Measurements from ENCODE around the gene HAP1.

DNA sequence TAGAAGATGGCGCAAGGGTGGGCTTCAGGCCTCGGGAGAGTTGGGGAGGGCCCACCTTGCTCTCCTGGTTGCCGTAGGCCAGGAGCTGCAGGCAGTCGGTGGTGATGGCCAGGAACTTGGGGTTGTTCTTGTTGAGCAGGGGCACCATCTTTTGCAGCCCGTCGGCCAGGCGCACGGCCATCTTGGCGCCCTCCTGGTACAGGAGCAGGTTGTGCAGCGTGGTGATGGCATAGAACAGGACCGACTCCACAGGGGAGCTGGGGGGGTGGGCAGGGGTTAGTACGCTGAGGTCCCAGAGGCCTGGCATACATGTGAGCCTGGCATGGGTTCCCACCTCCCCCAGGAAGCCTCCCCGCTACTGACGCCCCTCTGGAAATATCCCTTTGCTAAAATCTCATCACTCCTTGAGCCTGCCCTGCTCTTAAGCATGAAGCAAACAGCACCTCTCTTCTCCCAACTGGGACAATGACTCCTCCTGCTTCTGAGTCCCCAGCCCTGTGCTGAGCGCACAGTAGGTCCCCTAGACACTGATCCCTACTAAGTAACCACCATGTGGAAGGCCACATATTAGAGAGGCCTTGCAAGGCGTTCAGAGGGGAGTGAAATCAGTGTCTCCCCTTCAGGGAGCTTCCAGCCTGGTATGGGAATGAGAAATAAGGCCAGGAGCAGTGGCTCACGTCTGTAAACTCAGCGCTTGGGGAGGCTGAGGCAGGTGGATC is 33.0 kb upstream of the HAP1 start:
- TF ChIP-seq, protein P1, sequence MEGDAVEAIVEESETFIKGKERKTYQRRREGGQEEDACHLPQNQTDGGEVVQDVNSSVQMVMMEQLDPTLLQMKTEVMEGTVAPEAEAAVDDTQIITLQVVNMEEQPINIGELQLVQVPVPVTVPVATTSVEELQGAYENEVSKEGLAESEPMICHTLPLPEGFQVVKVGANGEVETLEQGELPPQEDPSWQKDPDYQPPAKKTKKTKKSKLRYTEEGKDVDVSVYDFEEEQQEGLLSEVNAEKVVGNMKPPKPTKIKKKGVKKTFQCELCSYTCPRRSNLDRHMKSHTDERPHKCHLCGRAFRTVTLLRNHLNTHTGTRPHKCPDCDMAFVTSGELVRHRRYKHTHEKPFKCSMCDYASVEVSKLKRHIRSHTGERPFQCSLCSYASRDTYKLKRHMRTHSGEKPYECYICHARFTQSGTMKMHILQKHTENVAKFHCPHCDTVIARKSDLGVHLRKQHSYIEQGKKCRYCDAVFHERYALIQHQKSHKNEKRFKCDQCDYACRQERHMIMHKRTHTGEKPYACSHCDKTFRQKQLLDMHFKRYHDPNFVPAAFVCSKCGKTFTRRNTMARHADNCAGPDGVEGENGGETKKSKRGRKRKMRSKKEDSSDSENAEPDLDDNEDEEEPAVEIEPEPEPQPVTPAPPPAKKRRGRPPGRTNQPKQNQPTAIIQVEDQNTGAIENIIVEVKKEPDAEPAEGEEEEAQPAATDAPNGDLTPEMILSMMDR (tag by site-specific recombination; IDR thresholded peaks at IDR 0.05): no peak
- TF ChIP-seq, protein P2, sequence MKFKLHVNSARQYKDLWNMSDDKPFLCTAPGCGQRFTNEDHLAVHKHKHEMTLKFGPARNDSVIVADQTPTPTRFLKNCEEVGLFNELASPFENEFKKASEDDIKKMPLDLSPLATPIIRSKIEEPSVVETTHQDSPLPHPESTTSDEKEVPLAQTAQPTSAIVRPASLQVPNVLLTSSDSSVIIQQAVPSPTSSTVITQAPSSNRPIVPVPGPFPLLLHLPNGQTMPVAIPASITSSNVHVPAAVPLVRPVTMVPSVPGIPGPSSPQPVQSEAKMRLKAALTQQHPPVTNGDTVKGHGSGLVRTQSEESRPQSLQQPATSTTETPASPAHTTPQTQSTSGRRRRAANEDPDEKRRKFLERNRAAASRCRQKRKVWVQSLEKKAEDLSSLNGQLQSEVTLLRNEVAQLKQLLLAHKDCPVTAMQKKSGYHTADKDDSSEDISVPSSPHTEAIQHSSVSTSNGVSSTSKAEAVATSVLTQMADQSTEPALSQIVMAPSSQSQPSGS (tag by site-specific recombination; IDR thresholded peaks at IDR 0.05; ENCODE audit: low read depth): no peak
- TF ChIP-seq, protein P3, sequence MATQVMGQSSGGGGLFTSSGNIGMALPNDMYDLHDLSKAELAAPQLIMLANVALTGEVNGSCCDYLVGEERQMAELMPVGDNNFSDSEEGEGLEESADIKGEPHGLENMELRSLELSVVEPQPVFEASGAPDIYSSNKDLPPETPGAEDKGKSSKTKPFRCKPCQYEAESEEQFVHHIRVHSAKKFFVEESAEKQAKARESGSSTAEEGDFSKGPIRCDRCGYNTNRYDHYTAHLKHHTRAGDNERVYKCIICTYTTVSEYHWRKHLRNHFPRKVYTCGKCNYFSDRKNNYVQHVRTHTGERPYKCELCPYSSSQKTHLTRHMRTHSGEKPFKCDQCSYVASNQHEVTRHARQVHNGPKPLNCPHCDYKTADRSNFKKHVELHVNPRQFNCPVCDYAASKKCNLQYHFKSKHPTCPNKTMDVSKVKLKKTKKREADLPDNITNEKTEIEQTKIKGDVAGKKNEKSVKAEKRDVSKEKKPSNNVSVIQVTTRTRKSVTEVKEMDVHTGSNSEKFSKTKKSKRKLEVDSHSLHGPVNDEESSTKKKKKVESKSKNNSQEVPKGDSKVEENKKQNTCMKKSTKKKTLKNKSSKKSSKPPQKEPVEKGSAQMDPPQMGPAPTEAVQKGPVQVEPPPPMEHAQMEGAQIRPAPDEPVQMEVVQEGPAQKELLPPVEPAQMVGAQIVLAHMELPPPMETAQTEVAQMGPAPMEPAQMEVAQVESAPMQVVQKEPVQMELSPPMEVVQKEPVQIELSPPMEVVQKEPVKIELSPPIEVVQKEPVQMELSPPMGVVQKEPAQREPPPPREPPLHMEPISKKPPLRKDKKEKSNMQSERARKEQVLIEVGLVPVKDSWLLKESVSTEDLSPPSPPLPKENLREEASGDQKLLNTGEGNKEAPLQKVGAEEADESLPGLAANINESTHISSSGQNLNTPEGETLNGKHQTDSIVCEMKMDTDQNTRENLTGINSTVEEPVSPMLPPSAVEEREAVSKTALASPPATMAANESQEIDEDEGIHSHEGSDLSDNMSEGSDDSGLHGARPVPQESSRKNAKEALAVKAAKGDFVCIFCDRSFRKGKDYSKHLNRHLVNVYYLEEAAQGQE (tag by site-specific recombination; IDR thresholded peaks at IDR 0.05): no peak
- no peak for TF ChIP-seq ZNF629 (tag by site-specific recombination; IDR thresholded peaks at IDR 0.05)
- TF ChIP-seq, protein P4, sequence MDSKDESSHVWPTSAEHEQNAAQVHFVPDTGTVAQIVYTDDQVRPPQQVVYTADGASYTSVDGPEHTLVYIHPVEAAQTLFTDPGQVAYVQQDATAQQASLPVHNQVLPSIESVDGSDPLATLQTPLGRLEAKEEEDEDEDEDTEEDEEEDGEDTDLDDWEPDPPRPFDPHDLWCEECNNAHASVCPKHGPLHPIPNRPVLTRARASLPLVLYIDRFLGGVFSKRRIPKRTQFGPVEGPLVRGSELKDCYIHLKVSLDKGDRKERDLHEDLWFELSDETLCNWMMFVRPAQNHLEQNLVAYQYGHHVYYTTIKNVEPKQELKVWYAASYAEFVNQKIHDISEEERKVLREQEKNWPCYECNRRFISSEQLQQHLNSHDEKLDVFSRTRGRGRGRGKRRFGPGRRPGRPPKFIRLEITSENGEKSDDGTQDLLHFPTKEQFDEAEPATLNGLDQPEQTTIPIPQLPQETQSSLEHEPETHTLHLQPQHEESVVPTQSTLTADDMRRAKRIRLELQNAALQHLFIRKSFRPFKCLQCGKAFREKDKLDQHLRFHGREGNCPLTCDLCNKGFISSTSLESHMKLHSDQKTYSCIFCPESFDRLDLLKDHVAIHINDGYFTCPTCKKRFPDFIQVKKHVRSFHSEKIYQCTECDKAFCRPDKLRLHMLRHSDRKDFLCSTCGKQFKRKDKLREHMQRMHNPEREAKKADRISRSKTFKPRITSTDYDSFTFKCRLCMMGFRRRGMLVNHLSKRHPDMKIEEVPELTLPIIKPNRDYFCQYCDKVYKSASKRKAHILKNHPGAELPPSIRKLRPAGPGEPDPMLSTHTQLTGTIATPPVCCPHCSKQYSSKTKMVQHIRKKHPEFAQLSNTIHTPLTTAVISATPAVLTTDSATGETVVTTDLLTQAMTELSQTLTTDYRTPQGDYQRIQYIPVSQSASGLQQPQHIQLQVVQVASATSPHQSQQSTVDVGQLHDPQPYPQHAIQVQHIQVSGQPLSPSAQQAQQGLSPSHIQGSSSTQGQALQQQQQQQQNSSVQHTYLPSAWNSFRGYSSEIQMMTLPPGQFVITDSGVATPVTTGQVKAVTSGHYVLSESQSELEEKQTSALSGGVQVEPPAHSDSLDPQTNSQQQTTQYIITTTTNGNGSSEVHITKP (tag by site-specific recombination; IDR thresholded peaks at IDR 0.05): no peak
- no peak for TF ChIP-seq ZNF707 (tag by site-specific recombination; IDR thresholded peaks at IDR 0.05)

All from HEK293 (cell line).